Glomerular endothelial cell (primary cell): Measurements from ENCODE around the gene FRAT1. TPM values are rescaled to one million over a fixed set of nuclear protein-coding genes. Genes with fewer than 3 reads are reported as not detected.
"Not testable (repeated sequence)": the region's sequence is repeated elsewhere in the genome, so short reads cannot be mapped to it uniquely, and the experiment has no call there.

Experiments used
- DNase-seq: peaks from one replicate; pipeline ENCODE4 v3.0.0-alpha.2; 2011; ENCODE audit warnings: low read depth, low spot score; ENCODE audit errors: extremely low read depth
- total RNA-seq: library from RNA; depleted of rRNA; stranded (reverse); fragments of >200 nt; gene quantifications from 2 replicates; pipeline ENCODE4 v1.2.3, GENCODE V29; 2015

The FRAT1 gene, protein sequence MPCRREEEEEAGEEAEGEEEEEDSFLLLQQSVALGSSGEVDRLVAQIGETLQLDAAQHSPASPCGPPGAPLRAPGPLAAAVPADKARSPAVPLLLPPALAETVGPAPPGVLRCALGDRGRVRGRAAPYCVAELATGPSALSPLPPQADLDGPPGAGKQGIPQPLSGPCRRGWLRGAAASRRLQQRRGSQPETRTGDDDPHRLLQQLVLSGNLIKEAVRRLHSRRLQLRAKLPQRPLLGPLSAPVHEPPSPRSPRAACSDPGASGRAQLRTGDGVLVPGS
- 3.3 and 5.7 TPM in 2 replicates for total RNA-seq

DNA sequence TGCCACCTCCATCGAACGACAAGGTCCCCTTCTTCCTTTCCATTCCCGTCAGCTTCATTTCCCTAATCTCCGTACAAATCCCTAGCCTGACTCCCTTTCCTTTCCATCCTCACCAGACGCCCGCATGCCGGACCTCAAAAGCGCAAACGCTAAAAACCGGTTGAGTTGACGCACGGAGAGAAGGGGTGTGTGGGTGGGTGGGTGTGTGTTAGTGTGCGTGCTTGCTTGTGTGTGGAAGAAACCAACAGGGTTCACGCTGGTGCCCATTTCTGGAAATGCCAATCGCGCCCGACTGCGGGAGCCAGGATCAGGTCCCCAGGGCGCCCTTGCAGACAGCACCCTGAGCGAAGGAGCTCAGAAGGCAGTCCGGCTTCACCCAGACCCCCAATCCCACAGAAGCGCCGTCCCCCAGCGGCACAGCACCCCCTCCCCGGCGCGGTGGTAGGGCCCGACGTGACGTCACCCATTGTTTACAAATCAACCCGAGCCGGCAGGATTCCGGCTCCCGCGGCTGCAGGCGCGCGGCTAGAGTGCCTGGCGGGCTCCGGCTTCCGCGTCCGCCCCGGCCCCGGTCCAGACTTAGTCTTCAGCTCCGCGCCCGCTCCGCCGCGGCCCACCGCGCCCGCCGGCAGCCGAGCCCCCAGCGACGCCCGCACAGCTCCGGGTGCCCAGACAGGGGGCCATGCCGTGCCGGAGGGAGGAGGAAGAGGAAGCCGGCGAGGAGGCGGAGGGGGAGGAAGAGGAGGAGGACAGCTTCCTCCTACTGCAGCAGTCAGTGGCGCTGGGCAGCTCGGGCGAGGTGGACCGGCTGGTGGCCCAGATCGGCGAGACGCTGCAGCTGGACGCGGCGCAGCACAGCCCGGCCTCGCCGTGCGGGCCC is at the start of gene FRAT1:
Gene FRAT1 (plus strand): TSS at position 500 of the 880 bp plus-strand sequence. CDS start 183 bp downstream, at position 683.
- no peak for DNase-seq

DNA sequence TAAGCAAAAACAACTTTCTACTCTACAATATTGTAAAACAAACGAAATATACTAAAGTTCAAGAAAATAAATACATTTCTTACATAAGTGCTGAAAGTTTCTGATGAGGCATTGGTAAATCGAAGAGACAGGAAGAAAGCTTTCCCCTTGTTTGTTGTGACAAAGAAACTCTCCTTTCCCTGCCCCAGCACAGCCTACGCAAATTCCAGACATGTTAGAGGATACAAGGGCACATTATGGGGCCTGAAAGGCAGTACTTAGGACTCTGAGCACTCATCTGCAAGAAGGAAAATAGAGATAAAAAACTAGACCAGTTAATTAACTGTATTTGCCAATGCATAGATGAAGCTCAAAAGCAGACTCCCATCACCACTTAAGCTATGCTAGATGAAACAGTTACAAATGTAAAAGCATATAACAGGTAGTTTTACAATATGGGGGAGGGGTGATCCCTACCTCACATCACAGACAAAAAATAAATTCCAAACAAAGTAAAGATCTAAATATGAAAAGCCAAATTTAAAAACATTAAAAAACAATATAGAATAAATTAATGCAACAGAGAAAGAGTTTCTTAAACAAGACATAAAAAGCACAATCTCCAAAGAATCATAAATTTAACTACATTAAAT is 48.4 kb upstream of the FRAT1 start:
- no peak for DNase-seq

DNA sequence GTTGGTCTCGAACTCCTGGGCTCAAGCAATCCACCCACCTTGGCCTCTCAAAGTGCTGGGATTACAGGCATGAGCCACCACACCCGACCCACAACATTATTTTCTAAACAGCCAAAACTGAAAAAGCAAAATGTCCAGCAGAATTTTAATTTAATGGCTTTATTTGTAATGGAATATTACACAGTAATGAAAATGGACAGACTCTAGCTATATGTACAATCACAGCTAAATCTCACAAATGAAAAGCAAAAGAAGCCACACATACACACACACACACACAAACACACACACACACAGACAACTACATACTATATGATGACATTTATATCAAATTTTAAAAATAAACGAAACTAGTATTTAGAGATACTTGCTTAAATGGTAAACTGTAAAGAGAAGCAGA is 45.4 kb upstream of the FRAT1 start:
- no peak for DNase-seq

DNA sequence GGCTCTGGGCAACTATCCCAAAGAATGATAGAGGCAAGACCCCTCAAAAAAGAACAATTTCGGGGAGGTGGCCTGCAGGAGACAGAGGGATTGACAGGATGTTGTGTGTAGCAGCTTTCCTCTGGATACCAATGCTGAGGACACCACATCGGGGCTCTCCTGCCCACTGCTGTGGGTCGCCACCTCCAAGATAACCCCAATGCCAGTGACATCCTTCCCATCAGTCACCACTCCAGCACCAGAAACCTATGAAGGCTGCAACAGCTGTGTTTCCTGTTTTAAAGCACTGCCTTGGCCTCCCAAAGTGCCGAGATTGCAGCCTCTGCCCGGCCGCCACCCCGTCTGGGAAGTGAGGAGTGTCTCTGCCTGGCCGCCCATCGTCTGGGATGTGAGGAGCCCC is 44.2 kb upstream of the FRAT1 start:
- no peak for DNase-seq

DNA sequence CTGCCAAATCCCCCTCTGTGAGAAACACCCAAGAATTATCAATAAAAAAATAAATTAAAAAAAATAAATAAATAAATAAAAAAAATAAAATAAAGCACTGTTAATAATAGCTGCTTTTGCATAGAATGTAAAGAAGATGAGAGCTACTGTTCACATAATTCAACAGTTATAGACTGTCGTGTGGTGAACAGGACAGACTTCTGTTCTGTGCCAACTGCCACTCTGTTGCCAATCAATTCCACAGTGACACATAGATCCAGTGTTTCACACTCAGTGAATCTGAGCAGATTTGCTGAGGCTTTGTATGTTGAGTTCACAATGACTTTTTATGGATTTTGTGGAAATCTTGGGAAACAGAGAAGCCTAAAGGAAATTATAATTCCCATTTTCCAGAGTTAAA is 41.5 kb upstream of the FRAT1 start:
- DNase-seq: no peak

DNA sequence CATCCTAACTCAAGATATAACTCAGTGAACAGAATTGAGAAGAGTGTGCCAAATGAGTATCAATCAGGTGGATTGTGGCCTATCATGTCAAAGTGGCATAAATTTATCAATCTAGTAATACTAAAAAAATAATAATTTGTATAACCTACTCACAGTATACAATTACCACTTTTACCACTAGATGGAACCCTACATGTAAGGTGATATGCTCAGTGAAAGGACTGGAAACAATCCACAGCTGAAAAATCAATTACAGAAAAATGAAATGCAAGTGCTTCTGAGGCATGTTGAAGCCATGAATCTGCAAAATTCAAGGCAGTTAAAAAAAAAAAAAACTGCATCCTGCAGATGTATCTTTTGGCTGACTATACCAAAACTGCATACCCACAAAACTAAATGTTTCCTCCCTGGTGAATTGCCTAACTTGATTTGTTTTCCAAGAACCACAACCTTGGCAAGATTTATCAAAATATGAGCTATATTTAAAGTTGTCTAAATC is 40.5 kb upstream of the FRAT1 start:
- no peak for DNase-seq

DNA sequence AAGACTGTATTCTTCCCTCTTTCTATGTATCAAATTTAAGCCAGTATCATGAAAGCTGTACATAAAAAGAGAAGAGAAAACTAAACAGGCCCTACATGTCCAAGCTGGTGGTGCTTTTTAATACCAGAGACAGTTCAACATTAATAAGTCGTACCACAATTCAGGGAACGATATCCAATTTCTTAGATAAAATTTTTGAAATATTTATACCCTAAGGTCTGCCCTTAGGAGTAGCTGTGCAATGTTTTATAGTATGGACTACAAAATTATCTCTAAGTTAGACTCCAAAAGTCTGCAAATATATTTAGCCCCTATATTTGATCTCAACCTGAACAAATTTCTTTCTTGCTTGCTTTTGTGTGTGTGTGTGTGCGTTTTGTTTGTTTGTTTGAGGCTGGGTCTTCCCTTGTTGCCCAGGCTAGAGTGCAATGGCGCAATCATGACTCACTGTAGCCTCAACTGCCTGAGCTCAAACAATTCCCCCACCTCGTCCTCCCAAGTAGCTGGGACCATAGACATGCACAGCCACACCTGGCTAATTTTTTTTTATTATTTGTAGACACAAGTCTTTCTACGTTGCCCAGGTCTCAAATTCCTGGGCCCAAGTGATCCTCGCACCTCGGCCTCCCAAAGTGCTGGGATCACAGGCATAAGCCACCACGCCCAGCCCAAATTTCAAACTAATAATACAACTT is 39.8 kb upstream of the FRAT1 start:
- no peak for DNase-seq

DNA sequence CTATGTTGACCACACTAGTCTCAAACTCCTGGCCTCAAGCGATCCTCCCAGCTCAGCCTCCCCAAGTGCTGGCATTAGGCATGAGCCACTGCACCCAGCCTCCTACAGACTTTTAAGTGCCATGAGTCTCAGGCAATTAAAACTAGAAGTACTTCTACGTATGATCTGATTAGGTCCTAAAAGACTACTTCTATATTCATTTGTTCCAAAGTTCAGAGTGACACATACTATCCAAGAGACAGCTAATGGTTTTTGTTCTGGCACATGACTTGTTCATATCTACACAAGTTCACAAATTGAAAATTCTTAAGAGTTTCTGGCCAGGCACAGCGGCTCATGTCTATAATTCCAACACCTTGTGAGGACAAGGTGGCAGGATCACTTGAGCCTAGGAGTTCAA is 38.3 kb upstream of the FRAT1 start:
- DNase-seq: no peak

DNA sequence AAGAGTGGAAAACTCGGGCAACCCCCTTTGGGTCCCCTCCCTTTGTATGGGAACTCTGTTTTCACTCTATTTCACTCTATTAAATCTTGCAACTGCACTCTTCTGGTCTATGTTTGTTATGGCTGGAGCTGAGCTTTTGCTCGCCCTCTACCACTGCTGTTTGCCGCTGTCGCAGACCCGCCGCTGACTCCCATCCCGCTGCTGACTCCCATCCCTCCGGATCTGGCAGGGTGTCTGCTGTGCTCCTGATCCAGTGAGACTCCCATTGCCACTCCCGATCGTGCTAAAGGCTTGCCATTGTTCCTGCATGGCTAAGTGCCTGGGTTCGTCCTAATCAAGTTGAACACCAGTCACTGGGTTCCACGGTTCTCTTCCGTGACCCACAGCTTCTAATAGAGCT is 29.0 kb upstream of the FRAT1 start:
- not testable (repeated sequence) for DNase-seq

DNA sequence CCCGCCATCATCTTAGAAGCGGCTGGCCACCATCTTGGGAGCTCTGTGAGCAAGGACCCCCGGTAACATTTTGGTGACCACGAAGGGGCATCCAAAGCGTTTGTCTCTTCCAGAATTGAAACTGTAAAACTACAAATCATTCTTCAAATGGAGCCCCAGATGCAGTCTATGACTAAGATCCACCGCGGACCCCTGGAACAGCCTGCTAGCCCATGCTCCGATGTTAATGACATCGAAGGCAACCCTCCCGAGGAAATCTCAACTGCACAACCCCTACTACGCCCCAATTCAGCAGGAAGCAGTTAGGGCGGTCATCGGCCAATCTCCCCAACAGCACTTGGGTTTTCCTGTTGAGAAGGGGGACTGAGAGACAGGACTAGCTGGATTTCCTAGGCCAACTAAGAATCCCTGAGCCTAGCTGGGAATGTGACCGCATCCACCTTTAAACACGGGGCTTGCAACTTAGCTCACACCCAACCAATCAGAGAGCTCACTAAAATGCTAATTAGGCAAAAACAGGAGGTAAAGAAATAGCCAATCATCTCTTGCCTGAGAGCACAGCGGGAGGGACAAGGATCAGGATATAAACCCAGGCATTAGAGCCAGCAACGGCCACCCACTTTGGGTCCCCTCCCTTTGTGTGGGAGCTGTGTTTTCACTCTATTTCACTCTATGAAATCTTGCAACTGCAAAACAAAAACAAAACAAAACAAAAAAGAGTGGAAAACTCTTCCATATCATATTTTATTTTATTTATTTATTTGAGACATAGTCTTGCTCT is 28.3 kb upstream of the FRAT1 start:
- DNase-seq: not testable (repeated sequence)

DNA sequence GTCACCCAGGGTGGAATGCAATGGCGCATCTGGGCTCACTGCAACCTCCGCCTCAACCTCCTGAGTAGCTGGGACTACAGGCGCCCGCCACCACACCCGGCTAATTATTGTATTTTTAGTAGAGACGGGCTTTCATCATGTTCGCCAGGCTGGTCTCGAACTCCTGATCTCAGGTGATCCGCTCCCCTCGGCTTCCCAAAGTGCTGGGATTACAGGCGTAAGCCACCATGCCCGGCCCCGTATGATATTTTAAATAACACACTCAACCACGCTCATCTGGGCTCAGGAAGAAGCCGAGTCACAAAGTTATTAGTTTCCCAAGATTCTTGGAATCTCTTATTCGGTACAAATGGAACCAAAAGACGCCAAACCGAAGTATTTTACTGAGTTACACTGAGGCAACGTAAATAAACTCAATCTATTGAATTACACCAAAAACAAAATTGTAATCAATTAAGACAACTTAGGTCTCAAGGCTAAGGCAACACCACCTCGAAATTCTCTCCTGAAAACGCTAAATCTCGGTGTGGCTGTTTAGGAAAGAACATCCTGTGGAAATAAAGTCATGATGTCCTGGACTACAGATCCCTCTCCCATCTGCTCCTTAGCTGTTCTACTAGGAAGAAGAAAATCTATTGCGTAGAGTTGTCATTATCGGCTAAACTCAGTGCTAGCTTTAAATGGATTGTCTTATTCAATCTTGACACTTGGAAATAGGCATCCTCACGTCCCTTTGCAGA is 27.5 kb upstream of the FRAT1 start:
- peak; percentile 10 for DNase-seq

DNA sequence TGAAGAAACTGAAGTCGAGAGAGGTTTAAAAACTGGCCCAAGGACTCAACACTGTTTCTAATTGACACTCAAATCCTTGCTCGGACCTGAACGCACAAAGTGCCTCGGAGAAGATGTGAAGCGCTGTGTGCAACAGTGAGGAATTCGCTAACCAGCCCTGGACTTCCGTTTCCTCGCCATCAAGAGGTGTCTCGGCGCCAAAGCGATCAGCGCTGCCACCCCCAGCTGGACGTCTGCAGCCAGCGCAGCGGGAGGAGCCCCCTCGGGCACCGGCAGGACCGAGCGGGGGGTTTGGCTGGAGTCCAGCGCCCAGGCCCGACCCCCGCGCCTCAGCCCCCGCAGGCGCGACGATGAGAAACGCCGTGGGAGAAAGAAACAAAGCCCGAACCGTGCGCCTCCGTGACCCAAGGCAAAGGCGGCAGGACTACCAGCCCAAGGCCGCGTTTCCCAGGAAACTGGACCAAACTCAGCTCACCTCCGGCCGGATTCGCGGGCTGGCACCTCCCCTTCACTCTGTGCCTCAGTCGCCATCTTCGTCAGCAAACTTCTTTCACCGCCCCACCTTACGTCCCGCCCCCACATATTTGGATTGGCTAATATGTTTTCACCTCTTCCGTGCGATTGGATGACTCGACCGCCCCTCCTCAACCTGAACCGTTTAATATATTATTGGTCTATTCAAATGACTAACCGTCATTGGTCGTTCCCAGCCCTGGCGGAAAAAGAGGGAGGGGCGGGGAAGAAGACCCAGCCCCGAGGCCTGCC is 26.8 kb upstream of the FRAT1 start, which contains the start of gene ARHGAP19:
Gene ARHGAP19 (minus strand): TSS at position 541 of the 765 bp plus-strand sequence. CDS start 10 bp downstream, at position 531.
- peak; percentile 91 for DNase-seq

DNA sequence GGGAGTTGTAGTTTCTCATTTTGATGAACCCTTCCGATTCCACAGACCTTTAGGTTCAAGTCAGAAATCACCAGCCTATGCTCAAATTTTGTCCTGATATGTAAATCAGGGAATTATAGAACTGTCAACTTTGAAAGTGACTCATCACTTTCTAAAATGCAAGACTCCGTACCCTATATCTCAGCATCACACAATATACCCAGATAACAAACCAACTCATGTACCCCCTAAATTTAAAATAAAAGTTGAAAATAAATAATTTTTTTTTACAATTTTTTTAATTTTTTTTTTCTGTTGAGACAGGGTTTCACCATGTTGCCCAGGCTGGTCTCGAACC is 26.2 kb upstream of the FRAT1 start:
- no peak for DNase-seq

DNA sequence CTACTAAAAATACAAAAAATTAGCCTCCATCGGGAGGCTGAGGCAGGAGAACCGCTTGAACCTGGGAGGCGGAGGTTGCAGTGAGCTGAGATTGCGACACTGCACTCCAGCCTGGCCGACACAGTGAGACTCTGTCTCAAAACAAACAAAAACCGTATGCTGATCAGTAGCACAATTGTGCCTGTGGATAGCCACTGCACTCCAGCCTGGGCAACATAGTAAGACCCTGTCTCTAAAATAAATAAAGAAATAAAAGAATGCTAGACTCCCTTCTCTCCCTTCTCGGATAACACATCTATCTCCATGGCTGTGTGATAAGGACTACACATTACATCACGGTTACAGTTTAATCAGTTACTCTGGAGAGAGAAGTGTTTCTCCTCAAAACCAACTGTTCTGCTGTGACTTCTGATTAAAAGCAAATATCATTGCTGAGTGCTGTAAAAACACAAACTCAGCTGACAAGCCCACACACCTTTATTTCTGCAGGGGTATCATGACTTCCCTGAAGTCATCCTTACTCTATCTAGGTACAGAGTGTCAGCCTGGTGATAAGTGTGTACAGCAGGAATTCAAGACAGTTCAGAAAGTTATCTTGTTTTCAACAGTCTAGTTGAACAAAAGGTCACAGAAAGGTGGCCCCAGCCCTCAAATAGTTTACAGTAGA is 21.4 kb upstream of the FRAT1 start:
- no peak for DNase-seq

DNA sequence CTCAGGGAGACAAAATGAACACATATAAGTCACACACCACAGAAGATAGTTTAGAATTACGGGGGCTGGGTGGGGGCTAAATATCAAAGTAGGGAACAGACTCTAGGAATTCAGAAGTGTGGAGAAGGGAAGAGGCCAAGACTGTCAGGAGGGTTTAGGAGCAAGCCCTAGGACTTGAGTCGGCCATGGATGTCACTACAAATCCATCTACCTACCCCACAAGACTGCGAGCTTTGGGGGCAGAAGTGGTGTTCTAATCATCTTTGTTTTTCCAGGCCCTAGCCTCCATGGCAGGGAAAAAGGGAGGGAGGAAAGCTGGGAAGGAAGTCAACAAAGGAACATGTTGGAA is 20.9 kb upstream of the FRAT1 start:
- DNase-seq: no peak

DNA sequence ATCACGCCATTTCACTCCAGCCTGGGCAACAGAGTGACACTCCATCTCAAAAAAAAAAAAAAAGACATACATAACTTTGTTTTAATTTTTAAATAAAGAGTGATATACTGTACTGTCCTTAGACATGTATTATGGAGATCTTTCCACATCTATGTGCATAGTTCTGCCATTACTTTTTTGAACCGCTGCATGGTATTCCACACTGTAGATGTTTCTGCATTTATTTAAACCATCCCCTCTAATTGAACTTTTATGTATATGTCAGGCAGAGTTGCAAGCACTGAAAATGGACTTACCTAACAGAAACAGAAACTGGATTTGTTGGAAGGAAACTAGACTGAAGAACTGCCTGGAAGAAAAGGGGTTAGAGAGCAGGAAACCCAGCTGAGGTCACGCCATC is 18.1 kb upstream of the FRAT1 start:
- DNase-seq: no peak

DNA sequence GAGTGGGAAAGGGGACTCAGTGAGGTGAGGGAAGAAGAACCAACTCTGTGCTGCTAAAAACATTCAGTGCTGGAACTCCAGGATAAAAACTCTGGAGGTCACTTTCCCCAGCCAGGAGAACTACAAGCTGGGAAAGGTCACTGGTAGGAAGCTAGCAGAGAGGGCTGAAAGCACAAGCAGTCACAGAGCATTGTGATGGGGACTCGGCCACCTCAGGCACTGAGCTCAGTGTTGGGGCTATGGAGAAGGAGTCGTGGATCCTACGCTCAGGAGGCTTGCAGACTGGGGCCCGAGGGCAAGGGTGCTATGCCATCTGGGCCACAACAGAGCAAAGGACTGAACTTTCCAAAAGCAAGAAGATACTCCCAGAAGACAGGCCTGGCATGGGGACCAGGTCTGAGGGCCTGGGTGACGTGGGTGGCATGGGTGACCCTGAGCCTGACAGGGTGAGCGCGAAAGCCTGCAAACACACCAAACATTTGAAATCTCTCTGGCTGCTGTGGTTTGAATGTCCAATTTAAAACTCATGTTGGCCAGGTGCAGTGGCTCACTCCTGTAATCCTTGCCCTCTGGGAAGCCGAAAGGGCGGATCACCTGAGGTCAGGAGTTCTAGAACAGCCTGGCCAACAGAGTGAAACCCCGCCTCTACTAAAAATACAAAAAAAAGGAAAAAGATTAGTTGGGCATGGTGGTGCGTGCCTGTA is 16.8 kb upstream of the FRAT1 start:
- no peak for DNase-seq

DNA sequence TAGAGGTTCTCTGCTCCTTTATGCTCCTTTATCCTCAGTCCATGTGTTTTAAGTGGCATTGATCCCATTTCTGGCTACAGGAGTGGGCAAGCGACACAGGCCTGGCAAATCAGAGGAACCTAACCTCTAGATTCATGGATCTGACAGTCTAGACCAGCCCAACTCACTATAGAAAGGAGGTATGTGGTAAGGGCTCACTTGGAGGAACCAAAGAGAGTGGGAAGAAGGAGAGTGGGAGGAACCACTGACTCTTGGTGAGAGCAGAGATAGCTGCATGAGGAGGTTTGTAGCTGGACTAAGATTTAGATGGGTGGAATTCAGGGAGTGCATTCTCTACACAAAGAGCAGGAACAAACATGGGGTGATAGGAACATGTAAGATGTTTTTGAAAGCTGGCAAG is 11.6 kb upstream of the FRAT1 start:
- DNase-seq: no peak
